ENCODE results near the gene CFAP206.

- no peak for TF ChIP-seq GATA2 (IDR thresholded peaks at IDR 0.05; ENCODE audit: low read depth, low read length)
- TF ChIP-seq GATA3 (IDR thresholded peaks at IDR 0.05; ENCODE audit: low read depth, low read length) = no peak
These were observed 966 bp downstream of the CFAP206 start for GRCh38 chr6:87408721-87409155.
